CD4-positive, alpha-beta T cell treated with Interleukin-2 at 100 ng/mL for 4 hours (primary cell): ENCODE results near the gene ZC3H12A.
A peak's percentile ranks its signal among the peaks of the same experiment; 100 is the strongest.

Experiments used
- DNase-seq: peaks from one replicate; pipeline ENCODE4 v3.0.0-alpha.2; 2020; ENCODE audit warnings: low spot score

ZC3H12A gene

DNA sequence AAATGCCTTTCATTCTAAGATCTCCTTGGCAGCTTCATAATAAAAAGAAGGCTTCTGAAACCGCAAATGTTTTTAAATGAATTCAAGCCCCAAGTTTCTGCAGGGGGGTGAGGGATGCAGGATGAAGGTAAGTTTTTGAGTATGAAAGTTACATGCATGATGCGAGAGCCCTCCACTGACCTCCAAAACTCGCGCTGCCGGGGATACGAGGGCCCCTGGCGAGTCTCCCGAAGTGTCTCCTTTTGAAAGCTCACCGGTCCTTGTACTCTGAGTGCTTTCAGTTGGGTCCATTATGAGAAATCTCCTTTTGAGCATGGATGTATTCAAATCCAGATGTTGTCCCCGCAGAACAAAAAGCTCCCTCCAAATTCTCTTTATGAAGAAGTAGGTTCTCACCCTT lies 18.9 kb upstream of the ZC3H12A start:
- no peak for DNase-seq

DNA sequence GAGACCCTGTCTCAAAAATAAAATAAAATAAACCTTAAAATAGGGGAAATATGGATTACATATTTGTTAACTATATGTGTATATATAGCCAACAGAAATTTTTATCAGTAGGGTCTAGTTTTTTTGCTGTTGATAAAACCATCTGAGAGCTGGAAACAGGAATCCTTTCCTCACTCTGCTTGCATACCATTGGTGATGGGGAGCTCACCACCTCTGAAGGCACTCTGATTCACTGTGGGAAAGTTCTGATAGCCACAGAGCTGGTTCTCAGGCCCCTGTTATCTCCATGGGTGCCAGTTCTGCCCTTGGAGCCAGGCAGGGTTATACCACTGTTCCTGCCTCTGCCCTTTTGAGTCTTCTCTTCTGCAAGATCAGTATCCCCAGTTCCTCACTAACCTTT lies 17.8 kb upstream of the ZC3H12A start:
- no peak for DNase-seq

DNA sequence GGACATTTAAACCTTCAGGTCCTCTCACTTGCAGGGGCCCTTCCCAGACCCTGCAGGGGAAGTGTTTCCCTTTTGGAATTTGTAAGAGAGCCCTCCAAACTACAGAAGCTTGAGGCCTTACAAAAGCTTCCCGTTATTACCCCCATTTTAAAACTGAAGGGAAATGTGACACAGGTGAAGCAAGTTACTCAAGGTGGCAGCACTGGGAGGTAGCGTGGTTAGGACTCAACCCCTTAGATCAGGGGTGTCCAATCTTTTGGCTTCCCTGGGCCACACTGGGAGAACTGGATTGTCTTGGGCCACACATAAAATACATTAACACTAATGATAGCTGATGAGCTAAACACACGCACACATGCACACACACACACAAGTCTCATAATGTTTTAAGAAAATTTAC lies 15.8 kb upstream of the ZC3H12A start:
- no peak for DNase-seq

DNA sequence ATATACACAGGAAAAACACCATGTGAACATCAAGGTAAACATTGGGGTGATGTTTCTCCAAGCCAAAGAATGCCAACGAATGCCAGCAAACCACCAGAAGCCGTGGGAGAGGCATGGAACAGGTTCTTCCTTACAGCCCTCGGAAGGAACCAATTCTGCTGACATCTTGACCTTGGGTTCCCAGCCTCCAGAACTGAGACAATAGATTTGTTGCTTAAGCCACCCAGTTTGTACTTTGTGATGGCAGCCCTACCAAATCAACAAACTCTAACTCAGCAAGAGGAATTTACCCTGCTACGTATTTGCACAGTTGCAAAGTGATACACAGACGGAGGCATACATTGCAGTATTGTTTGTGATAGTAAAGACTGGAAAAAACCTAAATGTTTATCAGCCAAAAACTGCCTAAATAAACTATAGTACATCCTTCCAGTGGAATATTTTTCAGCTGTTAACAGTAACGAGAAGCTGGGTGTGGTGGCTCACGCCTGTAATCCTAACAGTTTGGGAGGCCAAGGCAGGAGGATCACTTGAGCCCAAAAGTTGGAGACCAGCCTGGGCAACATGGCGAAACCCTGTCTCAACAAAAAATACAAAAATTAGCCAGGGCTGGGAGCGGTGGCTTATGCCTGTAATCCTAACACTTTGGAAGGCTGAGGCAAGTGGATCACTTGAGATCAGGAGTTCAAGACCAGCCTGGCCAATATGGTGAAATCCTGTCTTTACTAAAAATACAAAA lies 12.5 kb upstream of the ZC3H12A start:
- DNase-seq: no peak

DNA sequence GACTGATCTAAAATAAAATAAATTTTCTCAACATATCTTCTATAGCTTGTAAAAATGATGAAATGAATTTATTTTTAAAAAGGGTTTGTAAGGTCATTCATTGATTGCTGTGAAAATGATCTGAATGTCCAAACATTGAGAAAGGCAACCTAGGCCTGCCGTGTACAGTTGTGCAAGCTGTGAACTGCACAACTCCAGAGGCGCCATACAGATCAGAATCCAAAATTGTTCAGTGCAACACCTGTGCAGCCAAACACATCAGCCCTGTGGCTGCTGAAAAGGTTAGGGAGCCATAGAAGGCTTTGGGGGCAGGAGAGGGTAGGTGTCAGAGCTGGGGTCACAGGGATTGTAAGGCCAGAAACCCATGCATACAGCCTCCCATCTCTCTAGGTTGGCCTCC lies 9.9 kb upstream of the ZC3H12A start:
- no peak for DNase-seq

DNA sequence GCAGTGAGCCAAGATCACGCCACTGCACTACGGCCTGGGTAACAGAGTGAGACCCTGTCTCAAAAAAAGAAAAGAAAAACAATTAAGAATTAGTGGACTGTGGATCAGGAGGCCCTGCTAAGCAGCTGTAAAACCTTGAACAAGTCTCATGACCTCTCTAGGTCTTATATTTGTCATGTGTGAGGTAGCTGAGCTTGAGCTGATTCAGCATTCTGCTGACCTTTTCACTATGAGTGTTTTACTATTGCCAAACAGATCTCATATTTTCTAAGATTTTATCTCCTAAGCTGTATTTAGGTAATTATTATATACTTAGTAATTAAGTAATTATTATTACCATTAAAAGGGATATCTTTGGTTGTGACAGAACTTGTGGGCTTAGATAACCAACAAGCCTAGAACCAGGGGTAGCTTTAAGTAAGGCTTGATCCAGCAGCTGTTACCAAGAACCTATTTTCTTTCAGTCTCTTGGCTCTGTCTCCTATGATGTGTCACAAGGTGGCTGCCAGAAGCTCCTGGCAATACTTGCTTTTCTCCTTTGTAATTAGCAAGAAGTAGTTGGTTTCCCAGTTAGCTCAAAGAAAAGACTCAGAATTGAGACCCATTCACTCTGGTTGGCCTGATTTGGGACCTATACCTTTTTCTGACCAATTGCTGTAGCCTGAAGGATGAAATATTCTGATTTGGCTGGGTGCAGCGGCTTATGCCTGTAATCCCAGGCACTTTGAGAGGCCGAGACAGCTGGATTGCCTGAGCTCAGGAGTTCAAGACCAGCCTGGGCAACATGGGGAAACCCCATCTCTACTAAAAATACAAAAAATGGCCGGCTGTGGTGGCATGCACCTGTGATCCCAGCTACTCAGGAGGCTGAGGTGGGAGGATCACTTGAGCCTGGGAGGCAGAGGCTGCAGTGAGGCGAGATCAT lies 8.5 kb upstream of the ZC3H12A start:
- no peak for DNase-seq

DNA sequence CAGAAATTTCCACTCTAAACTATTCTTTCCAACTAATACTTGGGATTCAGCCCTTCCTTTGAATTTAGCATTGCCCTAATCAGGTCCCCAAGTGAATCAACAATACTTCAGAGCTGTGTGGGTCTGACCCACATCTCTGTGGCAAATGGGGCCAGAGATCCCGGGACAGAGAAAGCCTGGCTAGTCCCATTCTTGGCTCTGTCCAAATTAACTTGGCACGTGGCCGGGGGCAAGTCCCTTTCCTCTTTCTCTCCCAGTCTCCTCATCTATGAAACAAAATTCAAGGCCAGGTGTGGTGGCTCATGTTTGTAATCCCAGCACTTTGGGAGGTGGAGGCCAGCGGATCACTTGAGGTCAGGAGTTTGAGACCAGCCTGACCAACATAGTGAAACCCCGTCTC lies 6.3 kb upstream of the ZC3H12A start:
- DNase-seq: no peak

DNA sequence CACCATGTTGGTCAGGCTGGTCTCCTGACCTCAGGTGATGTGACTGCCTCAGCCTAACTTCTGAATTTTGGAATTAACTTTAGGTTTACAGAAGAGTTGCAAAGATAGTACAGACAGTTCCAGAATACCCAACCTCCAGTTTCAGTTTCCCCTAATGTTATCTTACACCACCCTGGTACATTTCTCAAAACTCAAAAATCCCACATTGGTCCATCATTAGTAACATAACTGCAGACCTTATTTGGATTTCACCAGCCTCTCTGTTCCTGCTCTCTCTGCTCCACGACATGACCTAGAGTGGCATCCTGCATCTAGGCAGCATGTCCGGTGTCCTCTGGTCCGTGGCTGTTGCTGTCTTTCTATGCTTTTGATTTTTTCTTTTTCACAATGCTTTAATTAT lies 5.0 kb upstream of the ZC3H12A start:
- DNase-seq: no peak

DNA sequence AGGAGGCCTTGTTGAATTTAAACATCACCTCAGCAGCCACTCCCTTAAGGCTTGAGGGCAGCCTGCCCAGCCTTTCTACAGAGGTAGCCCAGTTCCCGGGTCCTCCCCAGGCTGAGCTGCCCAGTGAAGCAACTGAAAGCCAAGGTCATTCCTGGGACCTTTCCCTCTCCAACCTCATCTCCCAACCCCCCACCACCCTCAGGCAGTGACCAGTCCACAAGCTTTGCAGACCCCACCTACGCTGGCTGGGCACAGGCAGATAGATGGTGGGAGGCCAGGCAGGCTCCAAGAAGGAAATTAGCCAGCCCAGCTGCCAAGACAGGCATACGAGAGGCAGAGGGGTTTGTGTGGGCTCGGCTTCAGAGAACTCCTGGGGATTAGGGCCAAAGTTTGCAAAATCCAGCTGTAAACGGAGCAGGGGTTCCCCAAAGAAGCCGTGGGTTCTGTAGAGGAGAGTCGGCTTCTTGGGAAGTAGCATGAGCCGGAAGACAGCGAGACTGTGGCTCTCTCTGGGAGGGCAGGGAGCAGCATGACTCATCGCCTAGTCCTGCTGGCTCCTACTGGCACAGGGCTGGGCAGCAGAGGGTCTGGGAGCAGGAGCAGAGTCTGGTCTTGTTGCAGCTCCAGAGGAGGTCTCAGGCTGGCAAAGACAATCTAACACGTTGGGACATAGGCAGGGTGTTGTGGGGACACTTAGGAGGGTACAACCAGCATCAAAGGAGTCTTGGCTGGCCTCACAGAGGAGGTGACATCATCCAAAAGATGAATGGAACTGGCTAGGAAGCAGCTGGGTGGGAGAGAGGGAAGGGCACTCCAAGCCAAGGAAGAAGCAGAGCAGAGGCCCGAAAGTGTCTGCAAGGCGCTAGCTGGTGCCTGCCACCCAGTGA lies 2.8 kb upstream of the ZC3H12A start:
- DNase-seq: no peak

DNA sequence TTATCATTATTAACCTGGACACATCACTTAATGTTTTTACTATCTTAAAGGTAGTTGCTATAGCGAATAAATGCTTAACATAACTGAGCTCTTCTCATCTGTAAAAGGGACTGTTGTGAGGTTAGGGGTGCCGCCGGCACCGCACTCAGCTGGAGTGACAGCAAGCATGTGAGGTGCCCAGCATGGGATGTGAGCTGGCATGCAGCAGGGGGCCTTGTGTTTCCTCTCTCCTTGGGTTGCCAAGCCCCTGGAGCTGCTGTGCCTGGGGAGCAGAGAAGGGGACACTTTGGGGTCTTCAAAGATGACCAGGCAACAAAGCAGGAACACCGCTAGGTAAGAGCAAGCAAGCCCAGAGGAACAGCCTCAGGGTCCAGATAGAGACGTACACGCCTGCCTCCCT lies 2.1 kb upstream of the ZC3H12A start:
- no peak for DNase-seq

DNA sequence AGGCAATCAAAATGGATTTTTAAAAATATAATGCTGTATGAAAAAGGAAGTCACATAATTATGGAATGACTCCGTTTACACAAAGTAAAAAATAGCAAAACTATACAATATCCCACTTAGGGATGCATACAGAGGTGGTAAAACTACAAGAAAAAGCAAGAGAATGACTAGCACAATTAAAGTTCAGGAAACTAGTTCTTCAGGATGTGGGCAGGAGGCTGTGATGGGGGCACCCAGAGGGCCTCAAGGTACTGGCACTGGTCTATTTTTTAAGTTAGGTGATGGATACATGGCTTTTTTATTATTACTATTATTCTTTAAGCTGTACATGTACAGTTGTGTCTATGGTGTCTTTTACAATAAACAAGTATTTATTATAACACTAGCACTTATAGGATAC lies 1.4 kb upstream of the ZC3H12A start:
- DNase-seq: no peak

DNA sequence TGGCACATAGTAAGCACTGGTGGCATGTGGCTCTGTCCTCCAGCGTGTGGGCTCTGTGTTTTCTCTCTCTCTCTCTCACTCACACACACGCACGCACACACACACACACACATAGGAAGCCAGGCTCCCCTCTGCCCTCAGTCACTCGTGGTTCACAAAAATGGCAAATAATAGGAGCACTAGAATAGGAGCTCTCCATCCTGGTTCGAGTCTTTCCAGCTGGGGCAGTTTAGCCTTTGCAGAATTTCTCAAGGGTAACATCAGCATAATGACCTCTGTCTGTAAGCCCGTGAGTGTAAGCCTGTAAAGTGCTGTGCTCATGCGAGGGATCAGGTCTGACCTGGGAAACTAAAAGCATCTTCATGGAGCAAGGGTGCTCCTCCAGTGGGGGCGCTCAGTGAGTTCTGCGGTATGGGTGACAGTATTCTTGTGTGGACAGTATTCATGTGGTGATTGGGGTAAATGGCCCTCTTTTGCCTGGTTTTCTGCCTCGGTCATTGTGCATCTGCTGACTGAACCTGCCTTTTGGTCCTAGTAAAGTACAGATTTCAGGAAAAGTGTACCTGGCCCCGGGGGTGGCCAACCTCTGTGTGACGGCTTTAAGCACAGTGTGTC lies 842 bp upstream of the ZC3H12A start:
- peak; percentile 55 for DNase-seq

DNA sequence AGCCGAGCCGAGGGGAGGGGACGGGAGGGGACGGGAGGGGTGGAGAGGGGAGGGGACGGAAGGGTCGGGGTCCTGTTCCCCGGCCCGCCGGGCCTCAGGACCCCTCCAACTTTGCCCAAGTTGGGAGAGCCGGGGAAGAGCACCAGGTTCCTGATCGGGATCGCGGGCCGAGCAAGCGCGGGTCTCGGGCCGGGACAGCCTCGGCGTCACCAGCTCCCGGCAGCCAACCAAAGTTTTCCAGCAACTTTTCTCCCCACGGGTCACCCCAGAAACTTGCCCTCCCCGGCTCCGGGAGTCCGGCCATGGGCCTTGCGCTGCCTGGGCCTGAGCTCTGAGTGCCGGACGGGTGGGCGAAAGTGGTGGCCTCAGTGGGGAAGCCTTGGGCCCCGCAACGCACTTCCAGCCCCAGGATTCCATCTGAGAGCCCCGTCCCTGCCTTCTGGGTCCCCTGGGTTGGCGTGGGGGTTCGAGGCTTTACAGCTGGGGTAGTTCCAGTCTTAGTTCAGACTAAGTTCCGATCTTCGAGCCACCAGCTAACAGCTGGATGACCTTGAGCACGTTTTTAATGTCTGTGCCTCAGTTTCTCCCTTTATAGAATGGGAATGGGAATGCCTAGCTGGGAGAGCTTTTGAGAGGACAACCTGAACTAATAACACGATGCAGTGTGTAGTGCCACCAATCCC lies 458 bp downstream of the ZC3H12A start:
- no peak for DNase-seq

DNA sequence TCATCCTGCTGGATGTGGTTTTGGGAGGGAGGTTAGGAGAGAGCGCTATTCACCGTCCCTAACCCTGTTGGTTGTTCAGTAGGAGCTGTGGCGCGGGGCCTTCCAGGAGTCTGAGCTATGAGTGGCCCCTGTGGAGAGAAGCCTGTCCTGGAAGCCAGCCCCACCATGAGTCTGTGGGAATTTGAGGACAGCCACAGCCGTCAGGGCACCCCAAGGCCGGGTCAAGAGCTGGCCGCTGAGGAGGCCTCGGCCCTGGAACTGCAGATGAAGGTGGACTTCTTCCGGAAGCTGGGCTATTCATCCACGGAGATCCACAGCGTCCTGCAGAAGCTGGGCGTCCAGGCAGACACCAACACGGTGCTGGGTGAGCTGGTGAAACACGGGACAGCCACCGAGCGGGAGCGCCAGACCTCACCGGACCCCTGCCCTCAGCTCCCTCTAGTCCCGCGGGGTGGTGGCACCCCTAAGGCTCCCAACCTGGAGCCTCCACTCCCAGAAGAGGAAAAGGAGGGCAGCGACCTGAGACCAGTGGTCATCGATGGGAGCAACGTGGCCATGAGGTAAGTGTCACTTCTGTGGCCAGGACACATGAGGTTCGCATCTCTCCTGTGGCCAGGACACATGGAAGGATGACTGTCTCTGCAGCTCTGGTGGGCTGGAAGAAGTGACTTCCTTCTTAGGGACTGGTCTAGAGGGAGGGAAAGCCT lies 1.2 kb downstream of the ZC3H12A start:
- DNase-seq: no peak

DNA sequence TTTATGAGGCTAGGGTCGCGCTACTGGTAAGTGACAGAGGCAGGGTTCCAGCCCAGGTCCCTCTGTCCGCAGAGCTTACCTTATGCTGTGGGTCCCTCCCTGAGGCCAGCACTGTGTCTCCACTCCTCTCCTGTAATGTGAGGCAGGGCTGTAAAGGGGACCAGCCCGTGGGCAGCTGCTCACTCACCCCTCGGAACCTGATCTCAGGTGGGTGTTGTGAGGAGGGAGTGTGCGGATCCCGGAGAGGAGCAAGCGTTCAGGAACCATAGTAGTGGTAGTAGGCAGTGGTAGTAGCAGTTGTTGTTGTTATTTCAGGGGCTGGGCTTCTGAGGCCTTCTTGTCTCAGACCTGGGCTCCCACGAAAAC lies 1.7 kb downstream of the ZC3H12A start:
- no peak for DNase-seq

DNA sequence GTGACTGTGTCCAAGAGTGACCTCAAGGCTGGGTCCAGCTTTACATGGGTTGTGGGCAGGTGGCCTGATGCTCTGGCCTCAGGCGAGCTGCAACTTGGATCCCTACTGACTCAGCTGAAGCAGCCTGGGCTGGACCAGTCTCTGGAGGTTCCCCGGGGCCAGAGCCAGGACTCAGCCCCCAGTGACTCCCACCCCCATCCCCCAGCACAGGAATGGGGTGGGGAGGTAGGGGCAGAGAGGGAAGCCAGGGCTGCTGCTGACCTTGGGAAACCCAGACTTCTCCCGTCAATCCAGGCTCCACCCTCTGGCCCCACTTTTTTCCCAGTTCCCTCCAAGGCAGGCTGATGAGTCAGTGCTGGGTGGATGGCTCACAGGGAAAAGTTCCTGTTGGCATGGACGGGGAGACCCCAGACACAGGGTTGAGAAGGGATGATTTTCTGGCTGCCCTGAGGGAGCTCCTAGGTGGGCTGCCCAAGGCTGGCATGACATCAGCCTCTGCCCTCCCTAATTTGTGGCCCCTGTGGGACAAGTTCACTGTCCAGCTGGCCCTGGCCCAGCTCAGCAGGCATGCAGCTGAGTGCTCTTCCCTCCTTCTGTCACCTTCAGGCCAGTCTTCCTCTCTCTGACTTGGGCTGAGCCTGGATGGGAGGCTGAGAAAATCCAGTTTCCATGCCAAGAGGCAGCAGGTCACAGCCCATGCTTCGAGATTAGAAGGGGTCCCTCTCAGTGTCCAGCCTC lies 2.2 kb downstream of the ZC3H12A start:
- DNase-seq: no peak

DNA sequence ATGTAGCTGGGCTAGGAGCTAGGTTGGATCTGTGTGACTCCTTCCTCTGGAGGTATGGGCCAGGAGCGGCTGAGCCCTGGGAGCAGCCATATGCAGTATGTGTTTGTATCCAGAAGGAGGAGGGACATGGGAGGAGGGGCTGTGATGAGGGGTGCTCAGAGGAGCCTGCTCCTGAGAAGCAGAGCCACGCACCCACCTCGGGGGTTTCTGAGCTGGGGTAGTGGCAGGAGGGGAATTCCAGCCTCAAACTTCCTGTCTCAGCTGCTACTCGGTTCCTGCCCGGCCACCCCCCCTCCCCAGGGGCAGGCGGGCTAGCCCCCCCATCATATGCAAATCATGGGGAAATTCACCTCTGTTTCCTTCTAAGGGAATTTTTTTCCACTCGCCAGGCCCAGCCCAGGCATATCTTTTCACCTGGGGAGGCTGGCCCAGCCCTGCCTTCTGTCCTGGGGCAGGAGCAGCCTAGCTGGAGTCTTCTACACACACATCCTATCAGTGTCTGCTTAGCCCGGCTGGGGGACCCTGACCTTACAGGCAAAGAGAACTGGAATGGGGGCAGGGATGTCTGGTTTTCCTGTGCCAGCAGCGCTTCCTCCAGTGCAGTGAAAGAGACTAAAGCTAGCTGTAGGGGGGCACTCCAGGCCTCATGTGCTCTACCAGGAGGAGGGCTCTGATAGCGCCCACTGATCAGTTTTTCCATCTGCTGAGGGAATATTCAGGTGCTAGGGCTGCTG lies 3.0 kb downstream of the ZC3H12A start:
- DNase-seq: peak; percentile 89

DNA sequence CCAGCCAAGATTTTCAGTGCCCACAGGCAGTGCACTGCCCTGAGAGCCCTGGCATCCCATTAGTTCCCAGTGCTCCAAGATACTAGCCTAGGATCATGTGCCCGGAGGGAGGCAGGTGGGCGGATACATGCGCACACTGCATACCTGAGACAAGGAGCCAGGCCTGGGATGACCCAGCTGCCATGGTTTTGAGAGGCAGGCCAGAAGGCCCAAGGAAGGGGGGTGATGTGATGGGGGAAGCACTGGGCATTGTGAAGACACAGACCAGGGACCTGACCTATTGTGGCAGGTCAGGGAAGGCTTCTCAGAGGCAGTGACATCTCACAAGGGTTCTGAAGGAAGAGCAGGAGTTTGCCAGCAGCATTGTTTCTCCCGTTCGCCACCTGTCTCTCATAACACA lies 3.6 kb downstream of the ZC3H12A start:
- DNase-seq: no peak

DNA sequence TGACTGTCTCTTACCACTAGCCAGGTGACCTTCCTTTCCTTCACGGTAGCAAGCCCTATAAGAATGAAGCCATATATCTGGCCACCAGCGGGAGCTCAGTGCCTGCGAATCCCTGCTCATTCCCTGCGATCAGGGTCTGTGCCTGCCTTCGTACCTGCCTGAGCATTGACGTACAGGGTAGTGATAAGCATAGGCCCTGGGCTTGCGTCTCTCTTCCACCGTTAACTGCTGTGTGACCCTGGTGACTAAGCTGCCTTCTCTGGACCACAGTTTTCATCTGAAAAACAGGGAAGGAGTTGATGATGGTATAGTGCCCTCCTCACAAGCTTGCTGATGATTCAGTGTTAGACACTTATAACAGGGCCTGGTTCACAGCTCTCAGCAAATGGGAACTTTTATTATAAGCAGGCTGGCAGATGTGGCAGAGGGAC lies 4.1 kb downstream of the ZC3H12A start:
- DNase-seq: peak; percentile 83
